AG09319 (cell line): Measurements from ENCODE around the gene GEMIN5.
A peak's percentile ranks its signal among the peaks of the same experiment; 100 is the strongest.
"Not testable (repeated sequence)": the region's sequence is repeated elsewhere in the genome, so short reads cannot be mapped to it uniquely, and the experiment has no call there.

ENCODE experiments used
- DNase-seq: peaks from one replicate; pipeline ENCODE4 v3.0.0-alpha.2; 2010; ENCODE audit warnings: low read depth; ENCODE audit errors: extremely low read depth
- TF ChIP-seq, protein P1 (sequence below): IDR thresholded peaks from 2 replicates; pipeline ENCODE4 v1.5.1; 2011; ENCODE audit warnings: low read depth, mild to moderate bottlenecking, inconsistent platforms, low read length, moderate library complexity

The GEMIN5 gene

DNA sequence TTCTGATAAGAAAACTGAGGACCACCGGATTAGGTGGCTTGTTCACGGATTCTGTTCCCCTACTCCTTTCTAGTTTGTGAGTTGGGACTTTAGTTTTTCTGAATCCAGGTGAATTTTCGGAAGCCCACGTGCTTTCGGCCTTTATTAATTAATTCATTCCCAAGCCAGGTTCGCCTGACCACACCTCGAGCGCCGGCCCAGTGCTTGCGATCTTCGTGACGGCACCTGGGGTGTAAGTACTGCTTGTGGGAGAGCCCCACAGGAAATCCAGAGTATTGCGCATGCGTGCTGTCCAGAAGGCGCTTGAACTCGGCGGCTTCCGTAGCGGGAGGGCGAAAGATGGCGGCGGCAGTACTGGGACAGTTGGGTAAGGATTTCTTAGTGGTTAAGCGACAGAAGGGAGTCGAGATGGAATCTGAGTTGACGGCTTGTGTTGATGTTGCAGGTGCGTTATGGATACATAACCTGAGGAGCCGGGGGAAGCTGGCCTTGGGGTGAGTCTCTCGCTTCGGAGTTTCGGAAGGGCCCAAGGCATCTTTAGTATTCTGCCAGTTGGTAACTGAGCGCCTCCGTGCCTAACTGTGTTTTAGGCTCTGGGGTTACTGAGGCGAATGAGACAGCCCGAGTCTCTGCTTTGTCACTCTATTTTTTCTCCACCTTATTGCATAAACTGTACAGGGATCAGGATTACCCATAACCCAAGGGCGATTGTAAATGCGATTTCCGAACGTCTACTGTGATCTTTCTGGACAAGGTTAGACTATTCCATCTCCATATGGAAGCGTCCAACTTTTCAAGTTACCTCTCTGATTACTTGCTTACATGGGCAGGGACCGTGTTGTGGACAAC is 3.0 kb upstream of the GEMIN5 start, which contains the start of gene MRPL22:
Gene MRPL22, plus strand, starts transcription at position 302 of the 849 bp plus-strand sequence. Its CDS starts 38 bp downstream, at position 340.
- DNase-seq, result peak; percentile 79
- TF ChIP-seq, protein P1, sequence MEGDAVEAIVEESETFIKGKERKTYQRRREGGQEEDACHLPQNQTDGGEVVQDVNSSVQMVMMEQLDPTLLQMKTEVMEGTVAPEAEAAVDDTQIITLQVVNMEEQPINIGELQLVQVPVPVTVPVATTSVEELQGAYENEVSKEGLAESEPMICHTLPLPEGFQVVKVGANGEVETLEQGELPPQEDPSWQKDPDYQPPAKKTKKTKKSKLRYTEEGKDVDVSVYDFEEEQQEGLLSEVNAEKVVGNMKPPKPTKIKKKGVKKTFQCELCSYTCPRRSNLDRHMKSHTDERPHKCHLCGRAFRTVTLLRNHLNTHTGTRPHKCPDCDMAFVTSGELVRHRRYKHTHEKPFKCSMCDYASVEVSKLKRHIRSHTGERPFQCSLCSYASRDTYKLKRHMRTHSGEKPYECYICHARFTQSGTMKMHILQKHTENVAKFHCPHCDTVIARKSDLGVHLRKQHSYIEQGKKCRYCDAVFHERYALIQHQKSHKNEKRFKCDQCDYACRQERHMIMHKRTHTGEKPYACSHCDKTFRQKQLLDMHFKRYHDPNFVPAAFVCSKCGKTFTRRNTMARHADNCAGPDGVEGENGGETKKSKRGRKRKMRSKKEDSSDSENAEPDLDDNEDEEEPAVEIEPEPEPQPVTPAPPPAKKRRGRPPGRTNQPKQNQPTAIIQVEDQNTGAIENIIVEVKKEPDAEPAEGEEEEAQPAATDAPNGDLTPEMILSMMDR, result no peak

DNA sequence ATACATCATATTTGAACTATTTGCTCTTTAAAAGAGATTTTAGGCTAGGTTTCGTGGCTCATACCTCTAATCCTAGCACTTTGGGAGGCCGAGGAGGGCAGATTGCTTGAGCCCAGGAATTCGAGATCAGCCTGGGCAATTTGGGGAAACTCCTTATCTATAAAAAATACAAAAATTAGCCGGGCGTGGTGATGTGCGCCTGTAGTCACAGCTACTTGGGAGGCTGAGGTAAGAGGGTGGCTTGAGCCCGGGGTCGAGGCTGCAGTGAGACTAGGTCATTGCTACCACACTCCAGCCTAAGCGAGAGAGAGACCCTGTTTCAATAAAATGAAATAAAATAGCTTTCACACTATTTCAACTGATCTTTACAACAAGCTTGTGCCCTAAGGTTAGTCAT is 2.4 kb upstream of the GEMIN5 start:
- TF ChIP-seq, protein P1, result no peak
- no peak for DNase-seq

DNA sequence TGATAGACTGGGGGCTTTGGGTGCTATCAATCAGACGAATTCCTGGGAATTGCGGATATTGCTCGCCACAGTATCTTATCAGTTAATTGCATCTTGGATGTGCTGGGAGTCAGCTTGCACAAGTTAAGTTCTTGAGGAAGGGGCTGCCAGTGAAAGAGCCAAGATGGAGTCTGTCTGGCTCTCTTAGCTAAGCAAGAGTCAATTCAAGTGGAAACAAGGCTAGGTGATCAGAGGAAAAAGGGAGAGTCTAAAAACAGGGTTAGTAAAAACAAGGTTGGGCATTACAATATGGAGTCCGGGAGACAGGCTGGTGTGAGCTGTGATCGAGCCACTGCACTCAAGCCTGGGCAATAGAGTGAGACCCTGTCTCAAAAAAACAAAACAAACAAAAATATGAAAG is 1.4 kb upstream of the GEMIN5 start:
- DNase-seq, result not testable (repeated sequence)

DNA sequence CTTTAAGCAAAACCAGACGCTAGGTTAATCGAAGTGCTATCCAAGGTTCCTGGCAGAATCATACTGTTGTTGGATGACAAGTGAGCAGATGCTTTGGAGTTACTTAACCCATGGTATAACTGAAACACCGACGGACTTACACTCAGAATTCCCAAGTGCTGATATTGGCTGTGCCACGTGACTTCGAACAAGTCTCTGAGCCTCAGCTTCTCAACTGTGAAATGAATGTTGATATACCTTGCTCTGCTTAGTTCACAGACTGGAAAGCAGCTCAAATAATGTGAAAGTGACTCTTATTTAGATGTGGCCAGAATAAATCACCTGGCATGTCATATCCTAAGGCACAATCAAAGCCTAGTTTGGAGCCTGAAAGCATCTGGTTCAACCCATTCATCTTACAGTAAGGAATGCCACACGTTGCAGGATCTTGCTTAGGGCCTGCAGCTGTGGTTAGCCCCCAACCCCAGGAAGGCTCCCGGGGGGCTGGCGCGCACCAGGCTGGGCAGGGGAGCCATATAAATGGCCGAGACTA is 759 bp downstream of the GEMIN5 start:
- TF ChIP-seq, protein P1, result no peak
- no peak for DNase-seq

DNA sequence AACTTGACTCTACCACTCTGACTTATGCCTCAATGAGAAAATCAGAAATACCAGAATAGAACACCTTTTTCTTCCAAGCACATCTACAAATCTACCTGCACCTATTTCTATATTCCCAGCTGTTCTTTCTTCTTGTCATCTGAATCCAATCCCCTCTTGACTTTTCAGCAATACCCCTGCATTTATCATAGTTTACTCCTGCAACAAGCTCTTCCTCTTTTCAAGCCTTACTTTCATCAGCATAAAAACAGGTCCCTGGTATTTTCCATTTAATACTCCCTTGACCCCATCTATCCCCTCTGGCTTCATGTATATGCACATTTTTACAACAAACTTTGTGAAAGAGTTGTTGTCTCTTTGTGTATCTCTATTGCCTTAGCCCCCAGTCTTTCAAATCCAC is 3.1 kb downstream of the GEMIN5 start:
- TF ChIP-seq, protein P1, result no peak
- DNase-seq, result no peak

DNA sequence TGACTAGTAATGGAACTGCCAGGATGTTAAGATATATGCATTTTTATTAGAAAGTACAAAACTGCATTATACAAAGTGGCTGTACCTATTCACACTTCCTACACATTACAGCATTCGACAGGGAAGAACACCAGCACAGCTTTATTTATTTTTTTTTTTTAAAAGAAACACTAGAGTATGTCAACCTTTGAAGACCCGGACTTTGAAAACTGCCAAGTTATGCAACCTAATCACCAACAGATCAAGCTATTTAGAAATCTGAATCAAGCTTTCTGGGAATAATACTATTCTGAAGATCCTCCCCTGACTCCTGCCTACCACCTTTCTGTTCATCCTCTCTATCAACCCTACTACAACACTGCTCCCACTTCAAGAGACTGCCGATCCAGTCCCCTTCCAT is 4.5 kb downstream of the GEMIN5 start:
- TF ChIP-seq, protein P1, result no peak

DNA sequence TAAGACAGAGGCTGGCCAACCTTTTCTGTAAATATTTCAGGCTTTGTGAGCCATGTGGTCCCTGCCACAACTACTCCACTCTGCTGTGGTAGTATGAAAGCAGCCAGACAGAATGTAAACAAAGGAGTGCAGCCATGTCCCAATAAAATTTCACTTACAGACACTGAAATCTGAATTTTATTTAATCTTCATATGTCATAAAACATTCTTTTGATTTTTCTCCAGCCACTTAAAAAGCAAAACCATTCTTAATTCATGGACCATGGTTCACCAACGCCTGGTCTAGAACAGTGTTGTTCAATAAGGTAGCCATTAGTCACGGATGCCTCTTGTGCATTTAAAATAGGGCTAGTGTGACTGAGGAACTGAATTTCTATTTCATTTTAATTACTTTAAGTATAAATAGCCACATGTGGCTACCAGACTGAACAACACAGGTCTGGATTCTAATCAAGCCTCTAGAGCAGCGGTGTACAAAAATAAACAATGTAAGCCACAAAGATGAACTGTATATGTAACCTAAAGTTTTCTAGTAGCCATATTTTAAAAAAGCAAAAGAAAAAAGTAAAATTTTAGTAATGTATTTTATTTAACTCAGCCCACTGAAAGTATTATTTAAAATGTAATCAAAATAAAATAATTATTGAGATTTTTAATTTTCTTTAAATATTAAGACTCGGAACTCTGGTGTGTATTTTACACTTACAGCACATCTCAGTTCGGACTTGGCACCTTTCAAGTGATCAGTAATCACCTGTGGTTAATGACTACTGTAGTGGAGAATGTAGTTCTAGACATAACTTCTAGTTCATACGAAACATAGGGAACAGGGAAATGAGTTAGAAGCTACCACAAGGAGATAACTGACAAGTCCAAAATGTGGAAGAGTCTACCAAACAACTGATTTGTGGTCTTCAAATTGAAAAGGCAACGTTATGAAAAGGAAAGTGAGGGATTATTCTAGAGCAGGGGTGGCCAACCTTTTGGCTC is 14.3 kb downstream of the GEMIN5 start:
- TF ChIP-seq, protein P1, result no peak
- no peak for DNase-seq

More for the DNA sequence above, 4.5 kb downstream of the GEMIN5 start:
- DNase-seq, result no peak
